Body of pancreas (tissue), 4 donors: ENCODE measurements around the gene SLC51A.

Experiments used
- CTCF ChIP-seq, 7 experiments: fragments of 450-650 bp in 4 of 7; fragments of 200-600 bp in 3 of 7; sonication (generic) in 3 of 7; IDR thresholded peaks; one replicate each; pipeline ENCODE4 v1.5.1; 2016 to 2019; ENCODE audit warnings: antibody characterized with exemption in 7 of 7
- POLR2A ChIP-seq, 3 donors: fragments of 450-650 bp; IDR thresholded peaks; one replicate each; pipeline ENCODE4 v1.6.1; 2016; ENCODE audit warnings: antibody characterized with exemption in 3 of 3, mild to moderate bottlenecking in 2 of 3

GRCh38 chr3:196225086-196225485 is 8.8 kb downstream of the SLC51A start:
- TF ChIP-seq CTCF (IDR thresholded peaks at IDR 0.05): no peak
- no peak for TF ChIP-seq POLR2A (IDR thresholded peaks at IDR 0.05)
